AG04450 (cell line): Measurements from ENCODE around the gene SCAND1. TPM values are rescaled to one million over a fixed set of nuclear protein-coding genes. Genes with fewer than 3 reads are reported as not detected.
"Not testable (repeated sequence)": the region's sequence is repeated elsewhere in the genome, so short reads cannot be mapped to it uniquely, and the experiment has no call there.

Experiments used
- CTCF ChIA-PET: fragments of 300-600, 350-600 bp; formaldehyde crosslinking; extraction: SDS; loops from one replicate; lab custom pipeline; 2022; ENCODE audit warnings: antibody characterized with exemption, inconsistent platforms; lab: Charles Lee
- POLR2A ChIA-PET: fragments of 350-600 bp; formaldehyde crosslinking; extraction: SDS; loops from one replicate; lab custom pipeline; 2021; ENCODE audit warnings: antibody characterized with exemption, inconsistent platforms; lab: Yijun Ruan, JAX
- DNase-seq: peaks from one replicate; pipeline ENCODE4 v3.0.0-alpha.2; 2011; ENCODE audit warnings: low read depth, low spot score
- H3K27ac ChIP-seq: one replicate; pipeline ENCODE4 v1.5.1; 2012; ENCODE audit warnings: low read depth, low read length, control low read depth
- H3K27me3 ChIP-seq: one replicate; pipeline ENCODE4 v1.6.0; 2012; ENCODE audit warnings: low read length; ENCODE audit not compliant: control insufficient read depth, insufficient read depth
- H3K4me3 ChIP-seq: 2 replicates; pipeline ENCODE4 v1.5.1; 2011; ENCODE audit warnings: mild to moderate bottlenecking, low read depth, low read length, control low read depth
- H3K9me3 ChIP-seq: 2 replicates; pipeline ENCODE4 v1.5.1; 2012; ENCODE audit warnings: low read length; ENCODE audit not compliant: control insufficient read depth, insufficient read depth
- CTCF ChIP-seq: IDR thresholded peaks from 2 replicates; pipeline ENCODE4 v1.5.1; 2011; ENCODE audit warnings: low read depth, low read length, control low read depth, inconsistent platforms
- polyA plus RNA-seq: library from polyadenylated mRNA; depleted of rRNA; stranded (reverse); fragments of >200 nt; gene quantifications from 2 replicates; pipeline ENCODE4 v1.2.3, GENCODE V29; 2011

The SCAND1 gene
- polyA plus RNA-seq, 1 experiment: 7.4 TPM

DNA sequence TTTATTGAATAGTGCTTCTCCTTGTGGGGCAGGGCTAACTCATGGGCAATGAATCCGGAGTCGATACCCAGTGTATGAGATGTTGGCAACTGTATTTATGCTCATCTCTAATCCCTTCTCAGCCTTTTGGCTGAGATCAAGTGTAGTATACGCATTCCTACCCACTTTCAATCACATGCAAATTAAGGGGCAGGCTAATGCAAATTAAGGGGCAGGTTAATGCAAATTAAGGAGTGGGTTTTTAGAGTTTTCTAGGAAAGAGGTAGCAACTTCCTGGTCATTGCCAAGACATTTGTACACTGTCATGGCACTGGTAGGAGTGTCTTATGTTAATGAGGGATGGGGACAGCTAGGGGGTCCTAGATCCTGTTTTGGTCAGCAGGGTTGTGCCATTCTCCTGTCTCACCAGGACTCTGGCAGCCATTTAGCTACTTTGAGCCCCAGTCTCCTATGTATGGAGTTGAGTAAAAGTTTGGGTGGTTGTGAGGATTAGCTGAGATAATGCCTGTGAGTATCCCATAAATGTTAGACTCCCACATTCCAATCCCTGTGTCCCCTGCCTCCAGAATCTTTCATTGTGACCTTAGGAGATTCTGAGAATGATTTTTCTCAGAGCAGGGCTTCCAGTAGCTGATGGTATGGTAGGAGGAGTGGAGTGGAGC is 13.8 kb upstream of the SCAND1 start, which contains the start of gene CNBD2:
TSS of gene CNBD2 (plus strand) at position 612 of the 662 bp plus-strand sequence. CDS start 173 bp downstream, outside the sequence.
- H3K27me3 ChIP-seq: peaks cover 8% of the 10 kb centered on the region
- TF ChIP-seq CTCF: no peak
- no peak within 1 kb of the TSS for H3K27ac ChIP-seq
- POLR2A ChIA-PET: no interaction called here
- peaks cover 2% of the 10 kb centered on the region; the same call in 1 of the 2 replicates for H3K9me3 ChIP-seq
- CTCF ChIA-PET: interaction anchor here (1.5 to 2.8 kb wide), 2 partner anchors 14 to 24 kb away, joined by 8 to 17 read pairs; partner anchors contain the start of gene SCAND1
- no peak within 1 kb of the TSS for H3K4me3 ChIP-seq
- DNase-seq: no peak

- H3K4me3 ChIP-seq: no peak overlapping the region
- DNase-seq: no peak
- ChIA-PET CTCF (interaction anchor here (1.3 to 3.4 kb wide), 2 partner anchors 10 to 29 kb away, joined by 3 to 23 read pairs; partner anchors contain the start of gene SCAND1), POLR2A (no interaction called here)
- TF ChIP-seq CTCF: no peak
- no peak overlapping the region for H3K27ac ChIP-seq
- H3K9me3 ChIP-seq: no peaks in the 10 kb centered on the region
- H3K27me3 ChIP-seq: peaks cover 13% of the 10 kb centered on the region
Measured at GRCh38 chr20:35963878-35964277, 9.6 kb upstream of the SCAND1 start.

- H3K27ac ChIP-seq, POLR2A ChIA-PET, H3K27me3 ChIP-seq, DNase-seq, H3K9me3 ChIP-seq, H3K4me3 ChIP-seq: not testable (repeated sequence)
- CTCF ChIA-PET: interaction anchor here (1.2 kb wide), 1 partner anchor 32 kb away, joined by 3 read pairs; no protein-coding TSS in a partner anchor
Measured at GRCh38 chr20:35959291-35959690, 5.0 kb upstream of the SCAND1 start.

GRCh38 chr20:35956616-35957015 is 2.3 kb upstream of the SCAND1 start:
- Histone ChIP-seq H3K4me3 (no peak overlapping the region), H3K27ac (no peak overlapping the region), H3K9me3 (no peaks in the 10 kb centered on the region; the same call in 1 of the 2 replicates), H3K27me3 (peaks cover 5% of the 10 kb centered on the region)
- DNase-seq: no peak
- TF ChIP-seq CTCF: no peak
- ChIA-PET CTCF (interaction anchor here (1.7 kb wide), 1 partner anchor 36 kb away, joined by 6 read pairs; no protein-coding TSS in a partner anchor), POLR2A (no interaction called here)

DNA sequence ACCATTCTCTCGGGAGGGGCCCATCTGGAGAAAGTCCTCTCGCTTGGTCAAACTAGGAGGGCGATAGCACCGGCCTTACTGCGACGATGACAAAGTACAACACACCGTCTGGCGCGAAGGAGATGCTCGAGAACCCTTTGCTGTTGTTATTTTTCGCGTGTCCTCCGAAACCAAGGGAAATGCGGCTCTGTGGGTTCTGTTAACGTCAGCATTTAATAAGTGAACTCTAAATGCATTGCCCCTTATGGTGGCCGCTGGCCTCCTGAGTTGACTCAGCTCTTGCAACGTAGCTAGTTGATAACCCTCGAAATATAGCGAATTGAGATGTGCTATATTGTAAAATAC is 577 bp upstream of the SCAND1 start:
- POLR2A ChIA-PET: interaction anchor here (0.9 to 1.8 kb wide), 6 partner anchors 12 to 336 kb away, joined by 3 to 25 read pairs (median 4); partner anchors contain the start of gene RBM39
- no peak for DNase-seq
- Histone ChIP-seq H3K27ac (peak overlapping the region; percentile 57), H3K4me3 (peak overlapping the region; percentile 91), H3K27me3 (no peaks in the 10 kb centered on the region), H3K9me3 (no peaks in the 10 kb centered on the region; the same call in 1 of the 2 replicates)
- CTCF ChIA-PET: interaction anchor here (0.6 to 3.9 kb wide), 55 partner anchors 9 to 491 kb away, joined by 3 to 41 read pairs (median 4); partner anchors contain the start of genes CNBD2 and RBM39
- no peak for TF ChIP-seq CTCF
